Measurements from ENCODE around the gene RAD51B.
A peak's percentile ranks its signal among the peaks of the same experiment; 100 is the strongest.

RAD51B gene

DNA sequence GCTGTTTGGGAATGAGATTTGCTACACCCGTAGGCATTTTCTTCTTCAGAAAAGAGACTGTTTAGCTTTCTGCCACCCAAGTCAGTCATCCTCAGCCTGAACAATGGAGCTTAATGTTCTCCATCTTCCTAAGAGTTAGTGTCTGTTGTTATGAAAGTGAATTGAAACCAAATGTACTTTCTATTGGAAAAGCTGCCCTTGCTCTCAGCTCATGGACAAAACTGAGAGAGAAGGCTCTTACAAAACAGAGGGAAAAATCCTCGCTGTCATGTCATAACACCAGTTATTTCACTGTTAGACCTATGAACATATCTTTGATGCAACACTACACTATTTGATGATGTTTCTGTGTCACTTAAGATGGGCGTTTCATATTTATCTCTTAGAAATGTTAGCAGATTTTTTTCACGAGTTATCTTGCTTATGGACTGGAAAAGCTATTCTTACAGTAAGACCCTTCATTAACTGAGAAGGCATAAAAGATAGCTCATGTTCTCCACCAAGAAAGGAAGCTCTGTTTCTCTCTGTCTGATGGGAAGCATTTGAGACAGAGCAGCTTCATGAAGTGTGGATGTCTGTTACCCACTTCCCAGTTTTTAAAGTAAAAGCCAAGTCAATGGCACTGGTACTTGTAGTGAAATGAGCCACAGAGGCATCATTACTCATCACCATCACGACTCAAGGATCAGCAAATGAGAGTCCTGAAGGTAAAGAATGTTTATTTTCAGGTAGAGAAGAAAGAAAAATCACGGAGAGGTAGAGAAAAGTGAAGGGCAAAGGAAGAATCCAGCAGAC, 489.3 kb downstream of the RAD51B start:
- peak; percentile 54 to 76 (median 56) for DNase-seq

DNA sequence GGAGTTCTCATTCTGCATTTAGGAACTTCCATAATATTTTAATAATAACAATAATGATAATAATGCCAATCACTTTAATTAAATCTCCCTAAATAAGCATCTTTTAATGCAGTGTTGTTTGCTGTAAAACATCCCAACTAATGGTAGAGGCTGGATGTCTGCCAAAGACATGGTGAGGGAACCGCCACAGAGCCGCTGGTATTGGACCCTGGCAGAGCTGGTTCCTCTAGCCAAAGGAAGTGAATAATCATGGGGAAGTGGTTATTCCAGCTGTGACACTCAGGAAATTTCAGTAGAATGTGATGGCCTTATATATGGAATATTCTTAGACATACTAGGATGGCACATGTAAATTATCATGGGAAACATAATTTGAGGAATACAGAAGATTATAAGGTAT, 490.0 kb downstream of the RAD51B start:
- DNase-seq: peak; percentile 77 to 83 (median 83)

DNA sequence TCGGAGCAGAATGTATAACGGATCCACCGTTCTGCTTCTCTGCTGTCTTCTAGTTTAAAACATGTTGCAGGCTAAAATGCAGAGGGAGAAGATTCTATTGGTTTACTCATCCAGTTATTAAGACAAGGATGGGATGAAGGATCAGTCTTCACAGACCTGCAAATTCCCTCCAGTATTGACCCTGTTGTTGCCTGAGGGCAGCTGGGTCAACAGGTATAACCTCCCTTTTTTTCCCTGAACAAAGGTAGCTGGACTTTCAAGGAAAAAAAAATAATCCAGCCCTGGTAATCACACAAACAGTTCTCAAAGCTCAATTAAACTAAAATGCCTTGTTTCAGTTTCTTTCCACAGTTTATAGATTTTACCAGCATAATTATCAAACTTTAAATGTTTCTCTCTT, 492.7 kb downstream of the RAD51B start:
- DNase-seq: no peak

DNA sequence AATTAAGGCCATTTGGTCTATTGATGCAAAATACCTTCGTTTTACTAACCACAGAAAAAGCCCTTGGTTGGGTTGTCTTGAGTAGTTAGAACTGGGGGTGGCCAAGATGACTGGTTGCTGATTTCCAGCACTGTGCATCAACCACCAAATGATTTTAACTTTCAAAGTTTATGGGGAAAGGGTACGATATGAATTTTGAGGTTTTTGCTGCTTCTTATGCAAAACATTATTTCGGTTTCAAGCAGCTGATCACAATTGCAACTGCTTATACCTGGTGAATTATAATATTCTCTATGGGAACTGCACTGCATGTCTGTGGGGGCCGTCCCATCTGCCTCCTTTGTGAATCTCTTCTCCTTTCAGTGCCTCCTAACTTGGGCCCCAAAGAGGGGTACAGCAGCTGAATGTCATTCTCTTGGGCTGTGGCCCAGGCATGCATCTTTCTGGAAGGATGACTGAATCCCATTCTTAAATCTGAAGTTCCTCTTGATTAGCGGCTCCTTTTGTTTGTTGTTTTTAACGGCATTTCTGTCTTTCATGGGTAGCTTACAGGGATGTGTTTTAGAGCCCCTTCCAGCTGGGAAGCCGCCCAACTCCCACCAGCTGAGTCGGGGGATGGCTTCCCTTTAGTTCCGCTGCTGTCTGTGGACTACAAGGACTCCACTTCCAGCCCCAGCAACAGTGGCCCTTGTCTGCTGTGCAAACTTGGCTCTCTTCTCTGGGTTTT, 493.5 kb downstream of the RAD51B start:
- DNase-seq: no peak

DNA sequence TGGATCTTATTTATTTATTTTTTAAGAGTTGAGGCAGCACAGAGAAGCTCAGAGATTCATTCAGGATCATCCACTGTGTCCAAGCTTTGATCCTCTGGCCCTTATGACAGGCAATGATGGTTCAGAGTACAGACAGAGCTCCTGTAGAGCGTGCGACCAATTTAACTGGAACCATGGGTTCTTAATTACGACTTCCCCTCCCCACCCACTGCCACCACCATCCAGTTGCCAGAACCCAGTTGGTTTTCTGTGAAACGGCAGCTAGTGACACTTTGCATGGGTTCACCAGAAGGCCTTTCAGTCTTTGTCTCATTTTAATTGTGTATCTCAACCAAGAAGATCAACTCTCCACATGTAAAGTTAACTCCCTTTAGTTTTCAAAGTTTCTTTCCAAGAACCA, 495.1 kb downstream of the RAD51B start:
- DNase-seq: no peak

DNA sequence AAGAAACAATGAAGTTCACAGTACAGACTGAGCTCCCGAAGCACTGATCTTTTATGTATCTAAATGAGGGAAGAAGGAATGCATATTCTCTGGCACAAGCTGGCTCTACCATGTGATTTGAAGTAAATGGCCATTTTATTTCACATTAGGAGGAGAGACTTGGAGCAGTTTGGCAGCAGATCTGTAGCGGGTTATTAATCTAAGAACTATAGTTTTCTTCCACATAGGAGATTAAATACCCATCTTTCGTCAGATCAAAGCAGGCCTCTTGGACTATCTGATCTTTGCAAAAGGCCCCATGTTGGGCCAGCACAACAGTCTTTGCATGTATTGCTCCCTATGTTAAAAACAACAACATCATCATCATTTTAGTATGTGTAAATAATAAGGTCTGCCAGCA, 495.5 kb downstream of the RAD51B start:
- DNase-seq: no peak

DNA sequence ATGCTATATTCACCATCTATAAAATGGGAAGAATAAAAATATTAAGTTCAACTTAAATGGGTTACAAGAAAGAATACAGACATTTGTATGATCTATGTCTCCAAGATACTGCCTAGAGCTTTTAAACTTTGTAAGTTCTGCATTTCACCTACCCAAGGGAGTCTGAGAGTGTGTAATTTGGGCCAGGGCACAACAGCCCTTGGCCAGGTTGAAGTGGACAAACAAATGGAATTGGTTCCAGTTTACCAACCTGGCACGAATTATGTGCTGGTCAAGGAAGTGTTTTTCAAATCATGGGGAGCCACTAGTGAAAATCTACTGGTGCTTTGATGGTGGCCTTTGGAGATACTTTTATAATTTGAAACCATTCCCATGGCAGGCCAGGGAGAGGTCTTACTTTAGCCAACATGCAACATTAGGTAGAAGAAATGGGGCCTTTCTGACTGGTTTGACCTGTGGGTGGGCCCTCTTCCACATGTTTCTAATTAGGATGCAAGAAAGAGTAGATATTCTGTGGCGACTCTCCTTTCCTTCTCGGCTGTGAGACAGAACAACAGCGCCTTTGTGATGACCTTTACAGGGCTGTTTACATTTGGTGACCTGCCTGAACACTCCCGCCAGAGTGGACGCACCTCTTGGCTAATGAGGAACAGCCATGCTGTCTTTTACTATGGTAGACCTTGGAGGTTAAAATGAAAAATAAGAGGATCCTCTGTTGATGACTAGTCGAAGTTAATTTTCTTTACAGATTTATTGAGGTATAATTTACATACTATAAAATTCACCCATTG, 496.7 kb downstream of the RAD51B start:
- DNase-seq: no peak

DNA sequence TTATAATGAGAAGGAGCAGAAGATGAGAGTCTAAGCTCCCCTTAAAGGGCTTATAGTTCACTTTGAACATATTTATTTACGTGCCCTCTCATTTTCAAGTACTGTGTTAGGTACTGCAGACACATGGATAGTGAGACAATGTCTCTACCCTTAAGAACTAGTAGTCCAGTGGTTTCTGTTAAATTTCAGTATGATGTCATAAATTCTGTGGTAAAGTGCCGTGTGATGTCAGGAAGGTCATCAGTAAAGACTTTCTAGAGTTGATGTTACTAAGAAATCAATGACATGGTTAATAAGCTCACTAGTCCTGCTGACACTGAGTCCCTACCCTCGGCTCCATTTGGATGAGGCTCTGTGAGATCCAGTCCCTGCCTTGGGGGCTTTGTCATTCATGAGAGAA, 497.7 kb downstream of the RAD51B start:
- no peak for DNase-seq

DNA sequence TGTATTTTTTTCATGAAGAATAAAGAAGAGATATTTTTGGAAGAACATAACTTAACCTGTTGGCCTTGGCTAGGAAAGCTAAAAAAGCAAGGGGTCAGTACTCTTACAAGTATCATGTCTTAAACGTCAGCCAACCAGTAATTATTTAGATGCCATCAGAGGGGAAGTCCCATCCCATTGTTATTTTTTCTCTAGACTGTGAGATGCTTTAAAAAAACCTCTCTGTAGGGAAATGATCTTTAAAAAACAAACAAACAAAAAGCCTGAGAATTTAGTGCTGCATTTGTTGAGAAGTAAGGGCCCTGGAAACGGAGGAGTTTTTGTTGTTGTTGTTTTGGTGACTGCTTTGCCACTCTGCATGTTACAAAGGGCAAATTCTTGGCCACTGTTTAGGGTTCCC, 499.2 kb downstream of the RAD51B start:
- DNase-seq: no peak

DNA sequence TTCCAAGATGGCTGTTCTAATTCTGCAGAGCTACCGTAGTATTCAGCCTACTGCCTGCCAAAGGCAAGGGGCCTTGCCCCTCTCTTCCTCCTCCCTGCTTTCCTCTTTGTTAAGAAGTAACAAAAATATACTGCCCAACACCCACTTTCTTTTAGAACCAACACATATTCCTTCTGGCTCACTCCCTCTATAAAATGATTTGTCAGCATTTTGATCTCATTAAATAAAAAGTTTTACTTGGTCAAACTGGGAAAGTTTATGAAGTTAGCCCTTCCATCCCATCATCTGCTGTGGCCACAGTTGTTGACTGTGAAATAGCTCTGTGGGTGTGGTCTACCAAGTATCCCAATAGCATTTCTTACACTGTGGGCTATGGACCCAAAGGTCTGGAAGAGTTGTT, 500.9 kb downstream of the RAD51B start:
- DNase-seq: no peak

DNA sequence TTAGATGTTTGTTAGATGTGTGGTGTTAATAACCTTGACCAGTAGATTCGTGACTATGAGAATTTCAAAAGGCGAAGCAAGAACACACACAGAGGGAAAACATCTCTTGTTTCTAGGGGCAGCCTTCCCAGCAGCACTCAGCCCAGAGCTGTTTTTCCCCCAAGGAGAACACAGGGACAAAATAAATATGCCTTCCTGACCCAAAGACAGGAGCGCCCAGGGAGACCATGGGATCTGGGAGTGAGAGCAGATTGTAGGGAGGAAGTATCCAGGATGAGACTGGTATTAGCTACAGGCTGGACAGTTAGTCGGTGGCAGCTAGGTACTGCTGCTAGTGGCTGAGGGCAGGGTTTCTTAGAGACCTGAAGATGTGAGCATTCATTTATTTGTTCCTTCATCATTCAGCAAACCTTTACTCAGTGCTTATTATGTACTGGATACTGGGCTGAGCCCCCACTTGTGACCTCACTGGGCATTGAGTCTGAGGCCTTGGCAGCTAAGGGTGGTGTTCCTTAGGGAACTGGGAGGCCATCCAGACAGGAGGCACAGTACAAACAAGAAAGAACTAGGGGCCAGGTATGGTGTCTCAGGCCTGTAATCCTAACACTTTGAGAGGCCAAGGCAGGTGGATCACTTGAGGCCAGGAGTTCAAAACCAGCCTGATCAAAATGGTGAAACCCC, 503.5 kb downstream of the RAD51B start:
- no peak for DNase-seq

DNA sequence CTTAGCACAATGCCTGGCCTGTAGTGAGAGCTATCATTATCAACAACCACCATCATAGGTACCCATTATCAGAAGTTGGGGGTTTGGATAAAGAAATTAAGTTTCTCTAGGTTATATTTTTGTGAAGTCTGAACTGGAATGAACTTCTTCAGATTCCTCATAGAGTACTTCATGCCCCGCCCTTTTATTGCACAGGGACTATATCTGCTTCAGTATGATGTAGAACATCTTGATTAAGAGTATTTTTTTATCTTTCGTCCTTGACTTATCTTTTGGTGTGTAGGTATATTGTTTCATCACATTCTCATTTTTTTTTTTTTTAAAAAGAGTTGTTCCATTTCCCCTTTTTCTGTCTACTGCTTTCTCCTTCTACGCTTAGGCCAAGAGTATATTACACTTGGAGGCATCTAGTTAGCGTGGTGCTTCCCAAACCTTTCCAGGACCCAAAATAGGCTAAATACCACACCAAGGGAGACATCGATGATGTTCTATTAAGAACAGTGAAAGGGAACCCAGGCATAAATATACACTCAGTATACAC, 505.8 kb downstream of the RAD51B start:
- DNase-seq: no peak

DNA sequence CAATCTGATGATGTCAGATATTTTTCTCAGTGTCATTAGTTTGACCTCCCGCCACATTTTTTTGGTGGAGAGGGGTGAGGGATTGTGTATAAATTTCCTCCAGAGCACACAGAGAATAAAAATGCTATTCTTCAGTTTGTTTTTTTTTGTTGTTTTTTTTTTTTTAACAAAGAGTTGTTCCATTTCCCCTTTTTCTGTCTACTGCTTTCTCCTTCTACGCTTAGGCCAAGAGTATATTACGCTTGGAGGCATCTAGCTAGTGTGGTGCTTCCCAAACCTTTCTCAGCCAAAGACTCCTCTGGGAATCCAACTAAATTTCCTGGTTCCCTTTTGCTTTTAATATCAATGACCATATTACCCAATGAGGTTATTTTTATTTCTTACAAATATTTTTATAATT, 507.7 kb downstream of the RAD51B start:
- peak in 2 of 3 donors; percentile 20 to 26 for DNase-seq

DNA sequence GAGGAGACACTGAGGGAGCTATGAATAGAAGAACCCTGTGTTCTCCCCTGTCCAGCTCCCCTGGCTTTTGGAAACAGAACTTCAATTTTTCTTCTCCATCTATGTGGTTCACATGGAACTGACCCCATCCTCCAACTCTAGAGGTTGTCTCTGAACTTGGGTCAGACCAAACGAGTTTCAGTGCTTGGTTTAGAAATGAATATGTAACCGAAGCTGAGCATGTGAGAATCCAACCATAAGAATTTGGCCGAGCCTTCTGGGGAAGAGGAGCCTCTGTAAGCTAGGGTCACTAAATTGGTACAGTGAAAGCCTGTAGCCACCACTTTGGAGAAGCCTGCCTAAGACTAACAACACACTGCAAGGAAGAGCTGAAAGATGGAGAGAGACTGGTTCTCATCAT, 508.9 kb downstream of the RAD51B start:
- no peak for DNase-seq

DNA sequence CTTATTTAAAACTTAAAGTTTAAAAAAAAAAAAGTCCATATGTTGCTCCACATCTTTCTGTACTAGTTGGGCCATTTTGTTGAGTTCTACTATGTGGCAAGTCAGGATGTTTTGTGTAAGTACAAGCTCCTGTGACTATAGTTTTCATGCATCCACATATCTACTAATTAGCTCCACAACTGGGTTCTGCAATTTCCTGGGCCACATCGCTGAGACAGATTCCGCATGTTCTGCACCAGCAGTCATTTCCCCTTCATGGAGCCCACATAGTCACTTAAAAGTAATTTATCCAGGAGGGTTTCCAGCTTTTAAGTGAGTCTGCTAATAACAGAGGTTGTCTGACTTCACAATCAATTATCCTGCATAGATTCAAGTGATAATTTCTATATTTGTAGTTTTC, 511.8 kb downstream of the RAD51B start:
- peak in 2 of 3 donors; percentile 29 to 44 for DNase-seq

DNA sequence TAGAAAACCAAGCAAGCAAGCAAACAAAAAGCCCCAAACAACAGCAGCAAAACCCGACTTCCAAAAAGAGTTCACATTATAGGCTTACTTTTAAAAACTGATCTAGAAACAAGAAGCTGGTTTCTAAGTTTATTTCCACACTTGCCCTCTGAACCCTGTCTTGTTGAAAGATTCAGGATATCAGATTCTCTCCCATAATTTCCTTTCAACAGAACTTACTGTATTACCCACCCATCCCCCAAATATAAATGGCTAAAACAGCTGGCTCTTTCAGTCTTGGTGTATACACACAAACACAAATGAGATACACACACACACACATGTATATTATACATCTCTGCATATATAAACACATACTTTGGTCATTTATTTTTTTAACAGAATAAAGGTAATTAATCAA, 512.4 kb downstream of the RAD51B start:
- no peak for DNase-seq

DNA sequence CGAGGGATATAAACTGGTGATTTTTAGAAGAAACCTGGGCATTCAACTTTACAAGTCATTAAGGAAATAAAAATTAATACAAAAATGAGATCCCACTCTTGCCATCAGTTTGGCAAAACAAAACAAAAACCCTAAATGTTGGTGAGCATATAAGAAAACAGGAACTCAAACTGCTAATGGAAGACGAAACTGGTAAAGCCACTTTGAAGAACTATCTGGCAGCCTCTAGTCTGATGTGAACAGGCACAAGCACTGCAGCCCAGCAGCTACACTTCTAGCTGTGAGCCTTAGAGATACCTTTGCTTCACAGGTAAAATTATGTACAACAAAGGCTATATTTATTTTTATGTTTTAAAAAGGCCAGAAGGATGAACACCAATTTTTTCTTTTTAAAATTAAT, 513.7 kb downstream of the RAD51B start:
- DNase-seq: peak; percentile 43 to 63 (median 56)

DNA sequence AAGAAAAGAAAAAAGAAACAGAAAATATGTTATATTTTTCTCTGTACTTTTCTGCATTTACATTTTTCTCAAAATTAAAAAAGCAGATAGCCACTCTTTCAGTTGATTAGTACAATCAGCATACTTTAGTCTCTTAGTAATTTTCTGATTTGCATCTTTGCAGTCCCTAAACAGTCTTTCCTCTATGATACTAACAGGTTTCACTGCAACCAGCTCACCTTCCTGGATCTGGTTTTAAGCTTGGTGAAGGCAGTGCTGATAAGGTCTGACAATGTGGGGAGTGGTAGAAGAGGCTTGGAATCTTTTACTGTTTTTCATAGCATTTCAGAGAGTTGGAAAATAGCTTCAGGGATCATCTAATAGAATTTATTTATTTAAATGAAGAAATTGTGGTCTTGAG, 515.7 kb downstream of the RAD51B start:
- DNase-seq: no peak

DNA sequence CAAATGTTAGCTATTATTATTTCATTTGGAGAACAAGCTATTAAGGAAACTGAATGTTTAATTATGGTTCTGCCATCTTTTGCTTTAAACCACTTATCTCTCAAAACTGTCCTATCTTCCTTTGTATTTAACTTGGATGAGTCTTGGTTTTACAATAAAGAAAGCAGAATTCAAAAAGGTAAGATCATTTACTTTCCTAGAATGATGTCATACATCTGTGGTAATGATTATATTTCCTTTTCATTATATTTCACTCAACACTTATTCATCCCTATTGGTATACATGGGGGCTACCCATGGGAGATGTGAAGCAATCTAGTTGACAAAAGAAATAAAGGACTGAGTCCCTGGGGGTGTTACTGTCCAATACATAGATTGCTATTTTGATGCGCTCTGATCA, 516.6 kb downstream of the RAD51B start:
- DNase-seq: no peak

DNA sequence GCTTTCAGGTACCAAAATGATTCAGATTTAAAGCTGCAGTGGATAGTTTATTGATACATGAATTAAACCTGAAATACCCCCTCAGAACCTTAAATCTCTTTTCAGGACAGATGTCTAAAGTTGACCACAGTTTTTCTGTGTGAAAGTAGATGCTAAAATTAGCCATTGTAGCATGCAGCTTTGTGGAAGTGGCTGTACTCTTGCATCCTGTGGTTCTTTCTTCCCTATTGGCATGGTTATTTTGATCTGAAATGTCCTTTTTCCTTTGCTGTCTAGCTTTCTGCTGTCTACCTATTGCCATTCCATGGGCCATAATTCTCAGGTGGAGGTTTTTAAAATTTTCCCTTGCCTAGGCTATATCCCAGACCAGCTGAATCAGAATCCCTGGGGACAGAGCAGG, 517.7 kb downstream of the RAD51B start:
- peak; percentile 15 to 38 (median 36) for DNase-seq

DNA sequence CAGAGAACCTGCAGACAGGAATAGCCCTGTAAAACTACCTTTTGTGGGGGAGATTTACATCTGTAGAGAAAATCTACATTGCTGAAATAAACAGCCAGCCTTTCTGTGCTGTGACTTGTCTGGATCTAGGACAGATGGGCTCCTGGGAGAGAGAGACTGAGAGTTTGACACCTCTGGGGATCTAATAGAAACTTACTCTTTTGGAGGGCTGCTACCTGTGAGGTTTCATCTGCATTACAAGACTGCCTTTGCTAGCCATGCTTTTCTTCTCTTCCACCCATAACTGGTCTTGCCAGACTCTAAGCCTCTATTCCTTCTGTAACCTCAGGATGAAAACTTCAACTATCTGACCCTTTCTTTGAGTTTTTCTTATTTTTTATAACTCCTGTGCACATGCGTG, 520.7 kb downstream of the RAD51B start:
- no peak for DNase-seq

DNA sequence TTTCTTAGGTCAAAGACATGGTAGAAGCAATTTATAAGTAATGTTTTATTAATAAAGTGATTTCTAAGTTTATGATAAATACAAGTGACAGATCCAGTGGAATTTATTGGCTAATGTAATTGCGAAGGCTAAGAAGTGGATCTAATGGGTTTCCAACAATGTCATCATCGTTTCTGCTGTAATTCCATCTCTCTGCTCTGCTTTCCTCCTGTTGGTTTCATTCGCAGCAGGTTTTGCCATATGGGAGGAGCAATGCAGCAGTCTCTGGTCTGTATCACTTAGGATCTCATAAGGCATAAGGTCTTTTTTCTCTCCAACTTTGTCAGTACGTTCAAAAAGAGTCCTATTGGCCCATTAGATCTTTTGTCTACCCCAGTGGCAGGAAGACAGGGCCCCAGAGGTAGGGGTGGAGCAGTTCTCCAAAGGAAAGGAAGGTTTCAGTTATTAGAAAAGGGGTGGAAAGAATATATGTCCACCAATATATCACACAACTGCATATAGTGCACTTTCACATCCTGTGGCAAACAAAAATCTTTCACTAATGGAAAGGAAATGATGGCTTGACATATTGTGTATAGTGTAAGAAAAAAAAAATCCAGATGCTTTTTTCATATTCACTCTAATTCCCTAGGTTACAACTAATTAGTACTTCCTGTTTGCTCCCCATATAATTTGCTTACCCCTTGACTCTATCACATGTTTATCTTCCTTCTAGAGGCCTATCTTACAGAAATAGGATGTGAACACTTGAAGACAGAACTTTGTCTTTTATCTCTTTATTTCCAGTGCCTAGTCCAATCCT, 522.0 kb downstream of the RAD51B start:
- DNase-seq: no peak

Measured in suppressor macrophage treated with lipopolysaccharide for 1 hour (primary cell).